Heart left ventricle (tissue), 16 donors: ENCODE measurements around the gene AKTIP. TPM values are rescaled to one million over a fixed set of nuclear protein-coding genes. Genes with fewer than 3 reads are reported as not detected.

Source experiments
- ATAC-seq, 4 donors: fragments of 200-7000 bp; cut with Tn5 transposase; one replicate each; pipeline ENCODE4 v1.9.1; 2020 to 2022; ENCODE audit warnings: moderate library complexity in 4 of 4, mild to moderate bottlenecking in 3 of 4, moderate number of reproducible peaks in 1 of 4
- DNase-seq, 5 donors: peaks; one replicate each; pipeline ENCODE4 v3.0.0-alpha.2; 2020
- H3K27ac ChIP-seq, 12 donors: fragments of 200-600 bp; sonication (generic) in 4 of 12; one replicate each; pipeline versions ENCODE4 v1.5.0 to v1.8.0; 2016 to 2022; ENCODE audit warnings: mild to moderate bottlenecking in 2 of 12
- H3K27me3 ChIP-seq, 9 donors: fragments of 200-600 bp; sonication (generic) in 2 of 9; one replicate each; pipeline versions ENCODE4 v1.5.1 to v1.8.0; 2016 to 2022; ENCODE audit warnings: mild to moderate bottlenecking in 3 of 9
- H3K36me3 ChIP-seq, 9 donors: fragments of 200-600 bp; sonication (generic) in 2 of 9; one replicate each; pipeline versions ENCODE4 v1.5.0 to v1.8.0; 2018 to 2022; ENCODE audit warnings: mild to moderate bottlenecking in 2 of 9
- H3K4me1 ChIP-seq, 12 donors: fragments of 200-600 bp; sonication (generic) in 4 of 12; one replicate each; pipeline versions ENCODE4 v1.5.0 to v1.8.0; 2016 to 2022; ENCODE audit warnings: mild to moderate bottlenecking in 3 of 12
- H3K4me3 ChIP-seq, 12 donors: fragments of 200-600 bp; sonication (generic) in 4 of 12; one replicate each; pipeline versions ENCODE4 v1.5.0 to v1.8.0; 2017 to 2022; ENCODE audit warnings: mild to moderate bottlenecking in 9 of 12, moderate library complexity in 4 of 12
- H3K9me3 ChIP-seq, 12 donors: fragments of 200-600 bp; sonication (generic) in 4 of 12; one replicate each; pipeline versions ENCODE4 v1.5.0 to v1.8.0; 2016 to 2022; ENCODE audit warnings: mild to moderate bottlenecking in 1 of 12
- POLR2A ChIP-seq, 2 donors: fragments of 450-650 bp; IDR thresholded peaks; one replicate each; pipeline ENCODE4 v1.6.1; 2017; ENCODE audit warnings: antibody characterized with exemption in 2 of 2, mild to moderate bottlenecking in 2 of 2, moderate library complexity in 2 of 2
- WGBS, 4 donors: extraction: QIAGEN DNeasy Blood & Tissue Kit in 2 of 4; methylation state at CpG; one replicate each; pipeline versions ENCODE4 v1.1.5 to v1.1.7; 2013 to 2018; 5-methylcytosine and 5-hydroxymethylcytosine counted together
- intact Hi-C, 10 donors: fragments of 100-400 bp; cut with DNase I; formaldehyde crosslinking; loops; one replicate each; pipeline versions ENCODE4 v1.11.1 to v1.14.2; 2022
- polyA plus RNA-seq, 2 donors: library from polyadenylated mRNA; stranded (reverse); fragments of 200-250 nt; gene quantifications; one replicate each; pipeline ENCODE4 v1.2.3, GENCODE V29; 2013
- total RNA-seq, 9 donors: library from RNA; depleted of rRNA in 2 of 9; stranded (reverse); fragments of >200 nt in 2 of 9; fragmentation: NEBNext Ultra II Directional in 3 of 9; extraction: Animal tissue kit (Norgen Biotek cat#: 25700) in 3 of 9; gene quantifications; one replicate each; pipeline versions ENCODE4 v1.1.0 to v1.2.4, GENCODE V29; 2016 to 2023
- TF ChIP-seq, protein P1 (sequence below), 12 donors: fragments of 200-600 bp; sonication (generic) in 4 of 12; IDR thresholded peaks; one replicate each; pipeline versions ENCODE4 v1.5.0 to v1.8.0; 2018 to 2022; ENCODE audit warnings: antibody characterized with exemption in 12 of 12, mild to moderate bottlenecking in 5 of 12
- donor health status: ischemic (EF 13 %, LVEDD 7.1; RV severe dilation, severe dysfunction).
- donor health status: healthy with polysubstance abuse.
- donor health status: DM: no; HTN: yes; CAD: no.
- donor health status: DM: no; HTN: no; CAD: no.
- donor health status: ischemic (EF 25% LVEDD 6.9; RV normal size, moderate dysfunction).
- donor health status: ischemic (EF 25% LVEDD 5.7; RV mildly dilated, moderate dysfunction).
- donor health status: healthy.
- donor health status: DM: yes; HTN: yes; CAD: no.
- donor health status: ischemic (EF 35%, LVEDD 5.7; RV mildly dilated, moderate dysfunction).
- donor health status: nonischemic (EF 11% LVEDD 7.7; RV severe dilation, severe dysfunction).
- donor health status: DM: yes; HTN: yes; CAD: no.
- donor health status: PGD.
- donor health status: ischemic (EF 29% LVEDD 5.4; RV normal size, mild dysfunction).
- donor health status: nonischemic (EF 23%, LVEDD 6.1; RV moderate dilation, normal function).

Gene AKTIP
- total and polyA plus RNA-seq, 11 donors, result 33.6 to 108 (median 81.8) TPM

DNA sequence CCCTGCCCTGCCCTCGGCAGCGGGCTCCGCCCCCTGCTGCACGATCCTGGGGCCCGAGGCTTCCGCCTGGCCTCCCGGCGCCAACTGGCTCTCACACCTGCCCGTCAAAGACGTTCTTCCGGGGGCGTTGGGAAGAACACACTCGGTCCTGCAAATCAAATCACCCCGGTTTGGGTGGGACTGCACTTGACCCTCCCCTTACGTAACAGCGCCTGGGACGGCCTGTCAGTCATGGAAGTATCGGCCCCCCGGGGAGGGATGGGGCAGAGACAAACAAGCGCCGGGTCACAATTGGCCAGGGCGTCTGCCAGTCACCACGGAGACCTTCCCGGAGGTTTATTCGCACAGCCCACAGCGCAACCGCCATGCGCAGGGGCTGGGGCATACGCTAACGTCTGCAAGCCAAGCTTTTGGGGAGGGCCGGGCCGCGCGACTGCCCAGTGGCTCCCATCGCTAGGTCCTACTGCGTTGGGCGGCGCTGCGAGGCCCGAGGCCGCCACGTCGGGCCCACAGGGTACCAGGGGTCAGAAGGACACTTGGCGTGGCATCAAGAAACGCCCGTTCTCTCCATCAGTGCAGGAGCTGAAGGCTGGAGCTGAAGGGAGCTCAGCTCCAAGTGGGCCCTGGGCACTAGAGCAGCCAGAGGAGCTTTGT lies 388 bp upstream of the AKTIP start:
- peak; percentile 91 to 96 (median 94) for ATAC-seq
- TF ChIP-seq, protein P1, sequence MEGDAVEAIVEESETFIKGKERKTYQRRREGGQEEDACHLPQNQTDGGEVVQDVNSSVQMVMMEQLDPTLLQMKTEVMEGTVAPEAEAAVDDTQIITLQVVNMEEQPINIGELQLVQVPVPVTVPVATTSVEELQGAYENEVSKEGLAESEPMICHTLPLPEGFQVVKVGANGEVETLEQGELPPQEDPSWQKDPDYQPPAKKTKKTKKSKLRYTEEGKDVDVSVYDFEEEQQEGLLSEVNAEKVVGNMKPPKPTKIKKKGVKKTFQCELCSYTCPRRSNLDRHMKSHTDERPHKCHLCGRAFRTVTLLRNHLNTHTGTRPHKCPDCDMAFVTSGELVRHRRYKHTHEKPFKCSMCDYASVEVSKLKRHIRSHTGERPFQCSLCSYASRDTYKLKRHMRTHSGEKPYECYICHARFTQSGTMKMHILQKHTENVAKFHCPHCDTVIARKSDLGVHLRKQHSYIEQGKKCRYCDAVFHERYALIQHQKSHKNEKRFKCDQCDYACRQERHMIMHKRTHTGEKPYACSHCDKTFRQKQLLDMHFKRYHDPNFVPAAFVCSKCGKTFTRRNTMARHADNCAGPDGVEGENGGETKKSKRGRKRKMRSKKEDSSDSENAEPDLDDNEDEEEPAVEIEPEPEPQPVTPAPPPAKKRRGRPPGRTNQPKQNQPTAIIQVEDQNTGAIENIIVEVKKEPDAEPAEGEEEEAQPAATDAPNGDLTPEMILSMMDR (IDR thresholded peaks at IDR 0.05), result no peak
- peak; percentile 23 to 95 for TF ChIP-seq POLR2A (IDR thresholded peaks at IDR 0.05)

DNA sequence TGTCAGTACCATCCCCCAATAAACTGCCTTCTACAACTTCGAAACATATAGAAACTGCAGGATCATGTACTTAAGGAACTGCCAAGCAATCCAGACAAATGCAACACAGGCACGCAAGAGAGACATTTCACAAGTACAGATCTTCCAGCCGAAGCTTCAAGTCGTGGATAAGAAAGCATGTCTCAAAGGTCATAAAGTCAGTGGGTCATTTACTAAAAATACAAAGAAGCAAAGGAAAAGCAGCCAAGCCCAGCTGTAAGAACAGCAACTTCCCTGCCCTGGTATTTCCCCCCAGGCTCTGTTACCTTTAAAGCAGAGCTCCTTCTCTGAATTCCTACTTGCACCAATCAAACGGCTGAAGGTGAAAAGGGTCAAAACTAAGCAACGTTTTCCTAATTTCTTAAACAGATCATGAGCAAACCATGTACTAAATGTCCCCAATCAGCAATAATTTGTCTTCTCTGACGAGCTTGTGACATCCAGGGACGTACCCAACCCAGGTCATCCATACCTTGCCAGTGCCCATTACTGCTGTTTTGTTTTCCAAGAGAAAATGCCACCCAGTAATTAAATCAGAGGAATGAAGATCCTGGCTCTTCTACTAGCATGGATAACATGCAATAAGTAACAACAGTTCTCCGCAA lies 1.7 kb downstream of the AKTIP start:
- 32 to 44% (median 38%) methylated on average over 9 of the region's 9 CpGs for WGBS, 4 donors
- DNase-seq, result no peak
- Histone ChIP-seq H3K4me1 (peaks cover 5 to 44% (median 32%) of the 10 kb centered on the region in 12 donors), H3K36me3 (peaks cover 0 to 38% (median 32%) of the 10 kb centered on the region in 9 donors), H3K27me3 (no peaks in the 10 kb centered on the region), H3K27ac (peak overlapping the region in 10 of 12 donors; percentile 25 to 97 (median 84)), H3K9me3 (no peaks in the 10 kb centered on the region), H3K4me3 (peak overlapping the region; percentile 68 to 97 (median 94))
- no peak for ATAC-seq
- intact Hi-C loops, result loop anchor here in 7 of 10 donors (5.0 to 10.0 kb wide), 3 partner anchors 64 to 447 kb away; partner anchors contain the start of genes RBL2 (in 2 of the 7), CHD9 (in 1 of the 7) and CHD9NB (in 1 of the 7)
- TF ChIP-seq, protein P1 (IDR thresholded peaks at IDR 0.05), result no peak
- TF ChIP-seq POLR2A (IDR thresholded peaks at IDR 0.05), result no peak

More for the DNA sequence above, 388 bp upstream of the AKTIP start:
- Histone ChIP-seq H3K36me3 (peaks cover 0 to 18% (median 11%) of the 10 kb centered on the region in 9 donors), H3K4me3 (peak overlapping the region; percentile 69 to 97 (median 94)), H3K9me3 (no peaks in the 10 kb centered on the region), H3K4me1 (peaks cover 5 to 44% (median 32%) of the 10 kb centered on the region in 12 donors), H3K27me3 (no peaks in the 10 kb centered on the region), H3K27ac (peak overlapping the region; percentile 91 to 98 (median 96))
- peak; percentile 100 for DNase-seq
- 0 to 1% (median 0%) methylated on average over 17 to 46 of the region's 46 CpGs for WGBS, 4 donors
- intact Hi-C loops, result loop anchor here in 7 of 10 donors (5.0 to 10.0 kb wide), 3 partner anchors 66 to 449 kb away; partner anchors contain the start of genes RBL2 (in 2 of the 7), CHD9 (in 1 of the 7) and CHD9NB (in 1 of the 7)

DNA sequence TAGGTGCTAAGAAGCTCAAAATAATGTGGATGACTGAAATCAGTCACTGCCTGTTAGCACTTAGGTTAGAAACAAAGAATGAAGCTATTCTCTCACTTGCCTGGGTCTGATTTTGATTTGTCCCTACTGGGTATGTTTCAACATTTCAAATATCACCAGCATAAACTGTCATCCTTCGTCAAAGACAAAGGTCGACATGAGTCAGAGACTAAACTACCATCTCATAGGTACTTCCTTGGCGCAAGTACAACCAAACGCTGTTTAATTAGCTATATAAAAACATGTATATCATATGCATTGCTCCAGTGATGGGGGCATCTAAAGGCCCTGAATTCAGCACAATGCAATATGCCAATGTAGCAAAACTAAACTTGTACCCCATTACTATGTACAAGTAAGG lies 4.0 kb downstream of the AKTIP start:
- DNase-seq, result no peak
- Histone ChIP-seq H3K9me3 (no peaks in the 10 kb centered on the region), H3K4me1 (peaks cover 3 to 28% (median 19%) of the 10 kb centered on the region in 12 donors), H3K4me3 (no peak overlapping the region), H3K27me3 (no peaks in the 10 kb centered on the region), H3K27ac (no peak overlapping the region), H3K36me3 (peaks cover 4 to 62% (median 56%) of the 10 kb centered on the region in 9 donors)
- TF ChIP-seq, protein P1 (IDR thresholded peaks at IDR 0.05), result no peak
- no peak for TF ChIP-seq POLR2A (IDR thresholded peaks at IDR 0.05)
- intact Hi-C loops, result no loop called here
- ATAC-seq, result no peak
- 87 to 91% (median 88%) methylated on average over 4 of the region's 4 CpGs for WGBS, 4 donors

DNA sequence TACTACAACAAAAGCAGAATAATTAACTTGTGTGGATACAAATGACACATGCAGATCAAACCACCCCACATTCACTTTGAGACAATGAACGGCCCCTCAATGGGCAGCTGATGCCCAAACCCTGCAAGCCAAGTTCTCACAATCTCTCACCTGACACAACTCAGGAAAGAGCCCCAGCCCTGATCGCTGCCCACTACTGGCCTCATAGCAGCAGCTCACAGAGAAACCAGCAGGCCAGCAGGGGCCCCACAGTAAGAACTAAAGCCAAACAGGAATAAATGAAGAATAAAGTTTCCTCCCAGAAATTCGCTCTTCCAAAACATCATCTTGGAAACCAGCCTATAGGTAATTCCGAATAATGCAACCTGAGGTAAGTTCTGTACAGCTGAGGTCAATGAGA lies 7.7 kb downstream of the AKTIP start:
- Histone ChIP-seq H3K27ac (no peak overlapping the region), H3K36me3 (peaks cover 4 to 98% (median 91%) of the 10 kb centered on the region in 9 donors), H3K4me1 (peaks cover 0 to 4% (median under 1%) of the 10 kb centered on the region in 12 donors), H3K27me3 (no peaks in the 10 kb centered on the region), H3K4me3 (no peak overlapping the region), H3K9me3 (no peaks in the 10 kb centered on the region)
- DNase-seq, result no peak
- no peak for TF ChIP-seq POLR2A (IDR thresholded peaks at IDR 0.05)
- TF ChIP-seq, protein P1 (IDR thresholded peaks at IDR 0.05), result no peak
- intact Hi-C loops, result no loop called here
- 89 to 95% (median 91%) methylated on average over 4 of the region's 4 CpGs for WGBS, 4 donors
- ATAC-seq, result no peak
